CD4-positive, alpha-beta T cell treated with Interleukin-17A for 1 hour (primary cell): Measurements from ENCODE around the gene ZNF521.

Experiments used
- DNase-seq: peaks from one replicate; pipeline ENCODE4 v3.0.0-alpha.2; 2020

ZNF521 gene

GRCh38 chr18:25351777-25352628 is at the start of gene ZNF521:
TSS of gene ZNF521 (minus strand) at chr18:25352166. CDS start at chr18:25350946, 1,220 bp downstream.
- peak; percentile 42 for DNase-seq

- no peak for DNase-seq
These were observed 47.6 kb upstream of the ZNF521 start for GRCh38 chr18:25399554-25399953.

GRCh38 chr18:25392192-25392591 is 40.2 kb upstream of the ZNF521 start:
- DNase-seq: no peak

- DNase-seq: no peak
These were observed 21.6 kb upstream of the ZNF521 start for GRCh38 chr18:25373432-25374179.

- no peak for DNase-seq
These were observed 18.4 kb upstream of the ZNF521 start for GRCh38 chr18:25370391-25370790.

GRCh38 chr18:25365242-25365641 is 13.3 kb upstream of the ZNF521 start:
- DNase-seq: no peak

GRCh38 chr18:25364732-25365131 is 12.8 kb upstream of the ZNF521 start:
- no peak for DNase-seq

GRCh38 chr18:25360301-25360899 is 8.4 kb upstream of the ZNF521 start:
- no peak for DNase-seq

GRCh38 chr18:25353080-25353479 is 1.1 kb upstream of the ZNF521 start:
- DNase-seq: no peak

- DNase-seq: no peak
These were observed 651 bp upstream of the ZNF521 start for GRCh38 chr18:25352629-25353005.

- no peak for DNase-seq
These were observed 638 bp downstream of the ZNF521 start for GRCh38 chr18:25351280-25351775.

- DNase-seq: no peak
These were observed 1.3 kb downstream of the ZNF521 start for GRCh38 chr18:25350489-25351251.

- no peak for DNase-seq
These were observed 2.0 kb downstream of the ZNF521 start for GRCh38 chr18:25349926-25350487.

- no peak for DNase-seq
These were observed 2.6 kb downstream of the ZNF521 start for GRCh38 chr18:25349131-25349925.

GRCh38 chr18:25348386-25349130 is 3.4 kb downstream of the ZNF521 start:
- no peak for DNase-seq

GRCh38 chr18:25346561-25346960 is 5.4 kb downstream of the ZNF521 start:
- DNase-seq: no peak

GRCh38 chr18:25345081-25345866 is 6.7 kb downstream of the ZNF521 start:
- no peak for DNase-seq

GRCh38 chr18:25341831-25342230 is 10.1 kb downstream of the ZNF521 start:
- DNase-seq: no peak

- DNase-seq: no peak
These were observed 11.2 kb downstream of the ZNF521 start for GRCh38 chr18:25340762-25341161.

GRCh38 chr18:25335676-25336075 is 16.3 kb downstream of the ZNF521 start:
- DNase-seq: no peak
